Measurements from ENCODE around the gene PRDM16.

PRDM16 gene

DNA sequence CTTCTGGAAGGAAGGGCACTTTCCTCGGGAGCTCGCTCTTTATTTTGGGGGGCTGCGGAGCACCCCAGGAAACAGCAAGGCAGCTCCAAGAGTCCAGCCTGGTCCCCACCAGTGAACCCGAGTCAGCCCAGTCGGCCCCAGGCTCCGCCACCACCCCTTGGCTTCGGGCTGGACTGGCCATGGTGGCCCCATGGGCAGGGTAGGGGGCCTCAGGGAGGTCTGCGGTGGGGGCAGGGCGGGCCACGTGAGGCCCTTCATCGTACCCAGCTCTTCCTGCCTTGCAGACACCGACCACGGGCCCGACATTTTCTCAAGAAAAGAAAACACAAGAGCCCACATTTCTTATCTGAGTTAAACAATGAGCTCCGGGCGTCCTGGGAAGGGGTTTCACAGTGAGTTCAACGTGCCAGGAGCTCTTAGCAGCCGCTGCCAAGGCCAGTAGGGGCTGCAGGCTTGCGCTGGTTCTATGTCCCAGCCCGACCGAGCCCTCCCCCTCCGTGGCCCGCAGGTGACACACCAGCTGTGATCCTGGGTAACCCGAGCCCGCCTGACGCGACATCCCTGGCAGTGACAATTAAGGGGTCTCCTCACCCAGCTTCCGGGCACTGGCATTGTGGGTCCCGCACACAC, 66.2 kb downstream of the PRDM16 start:
- no peaks in the 10 kb centered on the region for H3K4me1 Mint-ChIP-seq
- peaks cover 17% of the 10 kb centered on the region for H3K27me3 Mint-ChIP-seq
- no peaks in the 10 kb centered on the region for H3K9me3 Mint-ChIP-seq
- no peaks in the 10 kb centered on the region for H3K36me3 Mint-ChIP-seq
- H3K4me3 Mint-ChIP-seq, result no peak overlapping the region
- ATAC-seq, result no peak
- no peak overlapping the region for H3K27ac Mint-ChIP-seq

DNA sequence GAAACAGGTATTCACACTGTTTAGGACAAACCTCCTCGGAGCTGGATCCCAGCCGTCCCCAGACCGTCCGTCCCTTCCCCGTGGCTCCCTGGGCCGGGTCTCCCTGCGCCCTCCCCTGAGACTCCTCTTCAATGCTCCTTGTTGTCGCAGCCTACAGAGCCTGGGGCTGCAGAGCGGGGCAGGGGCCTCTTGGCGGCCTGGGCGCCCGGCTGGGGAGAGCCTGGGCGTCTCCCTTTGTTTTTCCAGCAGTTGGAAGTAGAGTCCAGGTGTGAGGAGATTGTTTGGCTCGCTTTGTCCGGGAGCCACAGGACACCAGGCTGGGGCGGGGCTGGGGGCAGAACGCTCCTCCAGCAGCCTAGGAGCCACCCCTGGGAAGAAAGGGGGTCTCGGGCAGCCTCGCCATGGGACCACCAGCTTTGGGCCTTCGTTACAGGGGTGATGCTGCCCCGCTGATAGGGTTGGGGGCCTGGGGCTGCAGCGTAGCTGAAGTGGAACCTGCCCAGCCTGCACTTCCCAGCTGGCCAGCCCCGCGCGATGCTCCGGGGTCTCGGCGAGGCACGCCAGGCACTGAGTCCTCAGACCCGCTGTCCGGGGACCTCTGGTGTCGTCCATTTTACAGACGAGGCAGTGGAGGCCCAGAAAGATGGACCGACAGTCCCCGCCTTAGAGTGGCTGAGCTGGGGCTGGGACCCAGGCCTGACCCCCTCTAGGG, 66.9 kb downstream of the PRDM16 start:
- H3K9me3 Mint-ChIP-seq, result no peaks in the 10 kb centered on the region
- H3K36me3 Mint-ChIP-seq, result no peaks in the 10 kb centered on the region
- no peak overlapping the region for H3K27ac Mint-ChIP-seq
- no peaks in the 10 kb centered on the region for H3K4me1 Mint-ChIP-seq
- ATAC-seq, result no peak
- no peak overlapping the region for H3K4me3 Mint-ChIP-seq
- H3K27me3 Mint-ChIP-seq, result peaks cover 17% of the 10 kb centered on the region

DNA sequence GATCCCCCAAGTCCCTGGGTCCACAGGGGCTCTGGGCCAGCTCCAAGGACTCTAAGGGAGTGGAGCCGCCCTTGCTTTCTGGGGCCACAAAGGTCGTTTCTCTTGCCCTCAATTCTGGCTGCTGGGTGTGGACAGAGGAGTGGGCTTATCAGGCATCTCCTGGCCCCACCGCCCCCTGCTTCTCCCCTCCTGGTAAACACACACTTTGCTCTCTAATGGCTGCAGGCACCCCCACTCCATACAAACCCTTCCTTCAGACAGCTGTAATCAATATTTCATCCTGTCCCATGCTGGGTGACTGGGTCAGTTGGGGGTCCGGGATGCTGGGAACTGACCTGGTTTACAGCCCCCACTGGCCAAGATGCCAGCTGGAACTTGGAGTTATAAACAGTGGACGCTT, 67.5 kb downstream of the PRDM16 start:
- no peaks in the 10 kb centered on the region for H3K4me1 Mint-ChIP-seq
- H3K36me3 Mint-ChIP-seq, result no peaks in the 10 kb centered on the region
- H3K27me3 Mint-ChIP-seq, result peaks cover 17% of the 10 kb centered on the region
- no peak overlapping the region for H3K27ac Mint-ChIP-seq
- no peaks in the 10 kb centered on the region for H3K9me3 Mint-ChIP-seq
- no peak overlapping the region for H3K4me3 Mint-ChIP-seq
- no peak for ATAC-seq

DNA sequence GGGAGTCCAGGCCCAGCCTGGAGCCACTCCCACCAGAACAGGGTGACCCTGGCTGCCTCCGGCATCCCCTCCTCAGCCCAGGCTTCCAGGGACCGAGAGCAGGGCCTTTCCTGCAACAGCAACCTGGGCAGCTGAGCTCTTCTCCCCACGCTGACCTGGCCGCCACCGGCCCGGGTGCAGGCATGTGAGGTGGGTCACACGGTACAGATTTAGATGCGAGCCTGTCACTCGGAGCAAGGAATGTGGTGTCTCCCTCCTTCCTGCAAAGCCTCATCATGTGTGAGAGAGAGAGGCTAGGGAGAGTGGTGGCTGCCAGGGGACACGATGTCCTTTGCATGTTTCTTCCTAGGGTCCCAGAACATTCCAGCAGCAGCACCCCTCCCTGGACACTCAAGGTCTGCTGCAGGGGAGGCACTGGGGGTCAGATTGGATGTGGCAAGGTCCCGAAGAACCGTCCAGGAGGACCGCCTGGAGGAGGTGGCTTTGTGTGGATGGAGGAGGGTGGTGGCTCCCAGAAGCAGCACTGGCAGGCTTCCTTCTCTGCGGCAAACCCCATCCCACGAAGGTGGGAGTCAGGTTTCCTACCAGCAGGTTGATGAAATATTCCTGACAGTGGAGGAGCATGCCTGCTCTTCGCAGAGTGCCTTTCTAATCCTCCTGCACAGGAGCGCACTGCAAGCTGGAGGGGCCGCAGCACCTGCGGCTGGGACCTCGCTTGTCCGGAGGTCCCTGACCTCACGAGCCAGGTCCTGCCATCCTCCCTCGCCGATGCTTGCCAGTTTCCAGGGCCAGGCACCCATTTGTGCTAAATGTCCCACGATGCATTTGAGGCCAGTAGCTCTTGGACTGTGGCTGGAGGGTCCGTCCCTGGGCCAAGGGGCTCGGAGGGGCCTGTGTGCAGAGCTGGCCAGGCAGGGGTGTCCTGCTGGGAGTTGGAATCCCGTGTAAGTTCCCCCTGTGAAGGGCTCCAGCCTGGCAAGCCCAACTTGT, 68.4 kb downstream of the PRDM16 start:
- H3K9me3 Mint-ChIP-seq, result no peaks in the 10 kb centered on the region
- no peak overlapping the region for H3K4me3 Mint-ChIP-seq
- no peaks in the 10 kb centered on the region for H3K4me1 Mint-ChIP-seq
- ATAC-seq, result no peak
- H3K27ac Mint-ChIP-seq, result no peak overlapping the region
- H3K36me3 Mint-ChIP-seq, result no peaks in the 10 kb centered on the region
- H3K27me3 Mint-ChIP-seq, result peaks cover 17% of the 10 kb centered on the region

DNA sequence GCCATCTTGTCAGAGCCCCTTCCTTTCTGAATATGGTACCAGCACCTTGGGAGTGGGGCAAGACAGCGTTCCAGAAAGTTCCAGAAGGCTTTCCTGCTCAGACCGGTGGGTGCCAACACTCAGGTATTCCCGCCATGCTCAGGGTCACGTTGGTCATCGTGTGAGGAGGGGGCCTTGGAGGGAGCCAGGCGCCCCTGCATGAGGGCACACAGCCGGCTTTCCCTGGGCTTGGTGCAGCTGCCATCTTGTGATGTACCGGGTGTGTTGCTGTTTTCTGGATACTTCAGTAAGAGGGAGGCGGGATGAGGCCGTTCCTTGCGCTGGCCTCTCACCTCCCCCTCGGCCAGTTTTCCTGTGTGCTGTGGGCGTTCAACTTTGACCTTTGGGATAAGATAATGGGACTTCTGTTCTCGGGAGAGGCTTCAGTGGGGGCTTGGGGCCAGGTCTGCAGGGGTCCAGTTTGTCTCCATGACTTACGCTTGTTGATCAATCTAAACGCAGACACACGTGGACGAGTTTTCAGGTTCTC, 69.7 kb downstream of the PRDM16 start:
- Mint-ChIP-seq H3K9me3 (no peaks in the 10 kb centered on the region), H3K4me1 (no peaks in the 10 kb centered on the region), H3K36me3 (no peaks in the 10 kb centered on the region), H3K4me3 (no peak overlapping the region), H3K27me3 (peaks cover 22% of the 10 kb centered on the region), H3K27ac (no peak overlapping the region)
- ATAC-seq, result no peak

DNA sequence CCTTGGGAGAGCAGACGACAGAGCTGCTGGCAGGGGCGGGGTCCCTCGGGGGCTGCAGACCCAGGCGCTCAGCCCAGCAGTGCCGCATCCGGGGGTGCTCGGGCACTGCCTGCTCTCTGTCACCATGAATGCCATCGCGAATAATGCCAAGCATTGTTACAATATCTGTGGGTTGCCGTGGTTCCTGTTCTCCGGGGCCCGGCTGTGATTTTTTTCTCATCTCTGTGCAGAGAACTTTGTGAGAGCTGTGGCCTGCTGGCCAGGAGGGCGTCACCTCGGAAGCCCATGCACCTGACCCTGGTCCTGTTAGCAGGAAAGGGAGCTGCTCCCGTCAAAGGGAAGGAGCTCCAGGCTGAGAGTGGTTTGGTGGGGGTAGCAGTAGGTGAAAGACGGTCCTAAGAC, 70.4 kb downstream of the PRDM16 start:
- Mint-ChIP-seq H3K36me3 (no peaks in the 10 kb centered on the region), H3K4me3 (no peak overlapping the region), H3K27ac (no peak overlapping the region), H3K9me3 (no peaks in the 10 kb centered on the region), H3K4me1 (no peaks in the 10 kb centered on the region), H3K27me3 (peaks cover 17% of the 10 kb centered on the region)
- no peak for ATAC-seq

DNA sequence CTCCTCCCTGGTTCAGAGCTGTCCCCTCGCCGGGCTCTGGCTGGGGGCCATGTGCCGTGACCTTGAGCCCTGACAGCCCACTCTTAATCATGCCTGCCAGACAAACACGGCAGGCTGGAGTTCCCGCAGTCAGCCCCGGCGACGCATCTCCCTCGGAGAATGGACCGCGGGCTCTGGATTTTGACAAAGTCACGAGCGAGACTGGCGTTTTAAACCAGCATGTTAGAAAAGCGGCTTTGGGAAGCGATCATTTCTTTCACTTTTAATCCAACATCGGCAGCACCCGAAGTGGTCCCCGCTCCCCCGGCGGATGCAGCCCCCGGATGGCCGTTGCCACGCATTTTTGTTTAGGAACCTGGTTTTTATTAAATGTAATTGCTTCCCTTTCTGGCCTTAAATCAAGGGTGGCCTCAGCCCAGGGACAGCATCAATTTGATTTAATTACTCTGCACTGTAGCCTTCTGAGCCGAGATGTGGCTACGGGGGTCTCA, 70.9 kb downstream of the PRDM16 start:
- Mint-ChIP-seq H3K27ac (no peak overlapping the region), H3K4me1 (no peaks in the 10 kb centered on the region), H3K36me3 (no peaks in the 10 kb centered on the region), H3K27me3 (peaks cover 17% of the 10 kb centered on the region), H3K4me3 (no peak overlapping the region), H3K9me3 (no peaks in the 10 kb centered on the region)
- ATAC-seq, result no peak

DNA sequence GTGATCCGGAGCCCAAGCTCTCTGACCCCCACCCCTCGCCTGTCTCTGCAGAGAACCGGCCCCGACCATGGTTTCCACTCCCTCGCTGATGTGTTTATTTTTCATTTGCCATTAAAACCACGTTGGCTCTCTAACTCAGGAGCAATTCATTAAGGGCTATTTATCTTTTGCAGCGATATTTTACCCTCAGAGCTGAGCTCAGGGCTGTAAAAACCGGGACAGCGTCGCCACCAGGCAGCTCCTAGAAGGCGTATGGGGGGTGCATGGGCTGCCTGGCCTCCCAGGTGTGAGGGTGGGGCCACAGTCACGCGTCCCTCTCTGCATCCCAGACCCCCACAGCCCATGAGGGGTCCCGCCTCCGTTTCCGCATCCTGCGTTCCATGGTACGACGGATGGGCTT, 71.4 kb downstream of the PRDM16 start:
- Mint-ChIP-seq H3K27me3 (peaks cover 17% of the 10 kb centered on the region), H3K4me3 (no peak overlapping the region), H3K27ac (no peak overlapping the region), H3K9me3 (no peaks in the 10 kb centered on the region), H3K4me1 (no peaks in the 10 kb centered on the region), H3K36me3 (no peaks in the 10 kb centered on the region)
- no peak for ATAC-seq

DNA sequence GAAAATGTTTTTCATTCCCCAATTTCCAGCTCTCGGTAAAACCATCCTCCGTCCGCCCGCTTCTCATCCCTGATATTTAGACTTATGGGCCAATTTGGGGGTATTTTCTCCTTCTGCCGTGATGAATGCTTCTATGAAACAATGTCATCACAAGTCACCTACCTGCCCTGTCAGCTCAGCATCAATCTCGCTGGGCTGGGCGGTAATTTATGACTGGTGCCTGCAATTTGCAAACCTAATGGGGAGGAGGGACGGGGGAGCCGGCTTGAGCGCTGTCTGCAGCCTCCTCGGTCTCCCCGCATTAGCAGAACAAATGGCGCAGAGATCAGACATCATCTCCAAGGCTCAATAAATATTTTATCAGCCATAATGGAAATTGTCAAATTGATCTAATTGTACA, 72.1 kb downstream of the PRDM16 start:
- Mint-ChIP-seq H3K9me3 (no peaks in the 10 kb centered on the region), H3K4me3 (no peak overlapping the region)

DNA sequence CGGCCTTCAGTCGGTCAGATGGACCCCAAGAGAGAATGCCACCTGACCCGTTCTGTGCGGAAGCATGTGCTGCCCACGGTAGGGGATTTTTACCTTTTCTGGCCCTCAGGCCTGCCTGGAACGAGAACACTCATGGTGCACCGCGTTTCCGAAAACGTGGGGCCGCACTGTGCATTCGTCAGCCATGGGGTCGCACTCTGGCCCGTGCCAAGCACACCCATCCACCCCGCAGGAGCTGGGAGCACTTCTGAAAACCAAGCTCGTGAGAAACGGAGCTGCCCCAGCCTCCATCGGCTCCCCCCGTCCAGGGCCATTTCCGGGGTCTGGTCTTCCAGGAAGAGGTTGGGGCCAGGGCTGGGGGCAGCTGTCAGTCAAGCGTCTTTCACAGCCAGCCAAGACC, 72.8 kb downstream of the PRDM16 start:
- no peaks in the 10 kb centered on the region for H3K4me1 Mint-ChIP-seq
- peaks cover 7% of the 10 kb centered on the region for H3K9me3 Mint-ChIP-seq
- no peak overlapping the region for H3K27ac Mint-ChIP-seq
- H3K4me3 Mint-ChIP-seq, result no peak overlapping the region
- peaks cover 12% of the 10 kb centered on the region for H3K27me3 Mint-ChIP-seq
- ATAC-seq, result no peak
- no peaks in the 10 kb centered on the region for H3K36me3 Mint-ChIP-seq

More for the DNA sequence above, 72.1 kb downstream of the PRDM16 start:
- no peak for ATAC-seq
- Mint-ChIP-seq H3K27me3 (peaks cover 17% of the 10 kb centered on the region), H3K4me1 (no peaks in the 10 kb centered on the region), H3K36me3 (no peaks in the 10 kb centered on the region), H3K27ac (no peak overlapping the region)

DNA sequence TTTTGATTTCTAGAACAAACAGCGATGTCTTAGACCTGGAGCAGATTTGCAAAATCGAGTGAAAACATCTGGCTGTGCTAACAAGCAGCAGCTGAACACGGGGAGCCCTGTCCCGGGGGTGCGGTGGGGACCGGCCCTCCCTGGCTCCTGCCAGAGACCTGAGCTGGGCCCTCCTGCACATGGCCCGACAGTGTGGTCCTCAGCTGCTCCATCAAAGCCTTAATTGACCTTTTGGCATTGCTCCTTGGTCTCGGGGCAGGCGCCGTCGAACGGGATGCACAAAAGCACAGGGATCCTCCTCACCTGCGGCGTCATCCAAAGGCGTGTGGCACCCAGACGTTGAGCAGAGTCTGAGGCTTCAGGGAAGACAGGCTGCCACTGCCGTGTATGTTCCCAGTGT, 73.2 kb downstream of the PRDM16 start:
- no peak overlapping the region for H3K27ac Mint-ChIP-seq
- no peak for ATAC-seq

DNA sequence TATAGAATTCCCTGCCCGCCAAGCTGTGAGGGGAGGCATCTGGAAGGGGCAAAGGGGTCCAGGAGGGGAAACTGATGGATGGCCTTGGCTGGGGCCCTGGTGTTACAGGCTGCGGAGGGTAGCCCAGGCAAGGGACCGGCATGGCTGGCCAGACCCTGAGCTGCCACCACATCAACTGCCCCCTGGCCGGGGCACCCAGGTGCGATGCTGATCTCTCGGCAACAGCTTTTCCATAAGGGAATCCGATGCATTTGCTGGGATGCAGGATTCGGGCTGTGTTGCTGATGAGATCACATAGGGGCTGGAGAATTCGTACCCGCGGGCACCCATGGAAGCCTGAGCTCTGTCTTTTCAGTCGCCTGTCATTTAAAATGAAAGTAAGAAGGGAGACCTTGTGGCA, 73.7 kb downstream of the PRDM16 start:
- Mint-ChIP-seq H3K27ac (no peak overlapping the region), H3K4me3 (no peak overlapping the region), H3K36me3 (no peaks in the 10 kb centered on the region), H3K9me3 (peaks cover 9% of the 10 kb centered on the region), H3K4me1 (no peaks in the 10 kb centered on the region), H3K27me3 (peaks cover 9% of the 10 kb centered on the region)
- no peak for ATAC-seq

More for the DNA sequence above, 73.2 kb downstream of the PRDM16 start:
- no peaks in the 10 kb centered on the region for H3K4me1 Mint-ChIP-seq
- peaks cover 9% of the 10 kb centered on the region for H3K9me3 Mint-ChIP-seq
- H3K4me3 Mint-ChIP-seq, result no peak overlapping the region
- H3K27me3 Mint-ChIP-seq, result peaks cover 9% of the 10 kb centered on the region
- no peaks in the 10 kb centered on the region for H3K36me3 Mint-ChIP-seq

DNA sequence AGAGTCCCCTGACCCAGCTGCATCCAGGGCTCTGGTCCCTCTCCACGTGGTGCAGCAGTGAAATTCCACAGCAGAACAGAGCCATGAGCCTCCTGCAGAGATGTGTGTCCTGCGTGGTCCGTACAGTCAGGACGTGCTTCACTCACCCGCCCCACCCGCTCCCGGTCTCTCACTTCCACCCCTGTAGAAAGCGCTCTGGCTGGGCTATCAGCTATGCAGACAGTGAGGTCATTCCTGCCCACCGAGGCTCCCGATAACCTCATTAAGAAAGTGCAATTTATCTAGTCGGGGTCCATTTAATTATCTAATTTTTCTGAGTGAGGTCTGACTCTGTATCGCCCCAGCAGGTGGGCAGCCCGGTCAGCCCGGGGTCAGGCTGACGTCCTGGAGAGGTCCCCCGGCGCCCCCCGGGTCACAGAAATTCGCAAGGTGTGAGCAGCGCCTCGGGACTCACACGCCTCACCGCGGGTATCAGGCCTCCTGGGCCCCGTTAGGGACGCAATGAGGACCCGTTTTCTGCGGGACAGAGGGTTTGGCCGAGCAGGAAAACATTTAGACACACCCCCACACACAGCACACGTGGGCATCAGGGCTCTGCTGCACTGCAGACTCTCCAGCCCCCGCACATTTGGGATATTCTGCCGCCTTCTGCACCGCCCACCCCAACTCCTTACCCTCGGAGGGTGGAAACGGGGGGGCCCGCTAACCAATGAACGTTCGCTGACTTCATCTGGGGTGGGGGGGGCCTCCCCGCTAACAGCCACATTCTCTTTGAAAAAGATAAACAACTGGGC, 76.7 kb downstream of the PRDM16 start:
- H3K27me3 Mint-ChIP-seq, result peaks cover 18% of the 10 kb centered on the region

DNA sequence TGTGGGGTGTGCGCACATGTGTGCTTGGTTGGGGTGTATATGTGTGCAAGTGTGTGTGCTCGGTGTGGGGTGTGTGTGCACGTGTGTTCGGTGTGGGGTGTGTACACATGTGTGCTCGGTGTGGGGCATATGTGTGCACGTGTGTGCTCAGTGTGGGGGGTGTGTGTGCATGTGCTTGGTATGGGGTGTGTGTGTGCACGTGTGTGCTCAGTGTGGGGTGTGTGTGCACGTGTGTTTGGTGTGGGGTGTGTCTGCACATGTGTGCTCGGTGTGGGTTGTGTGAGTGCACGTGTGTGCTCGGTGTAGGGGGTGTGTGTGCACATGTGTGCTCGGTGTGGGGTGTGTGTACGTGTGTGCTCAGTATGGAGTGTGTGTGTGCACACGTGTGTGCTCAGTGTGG, 77.5 kb downstream of the PRDM16 start:
- no peak overlapping the region for H3K4me3 Mint-ChIP-seq
- H3K27ac Mint-ChIP-seq, result no peak overlapping the region
- no peaks in the 10 kb centered on the region for H3K4me1 Mint-ChIP-seq
- ATAC-seq, result no peak
- H3K9me3 Mint-ChIP-seq, result peaks cover 9% of the 10 kb centered on the region
- H3K36me3 Mint-ChIP-seq, result no peaks in the 10 kb centered on the region
- peaks cover 23% of the 10 kb centered on the region for H3K27me3 Mint-ChIP-seq

More for the DNA sequence above, 76.7 kb downstream of the PRDM16 start:
- H3K4me3 Mint-ChIP-seq, result no peak overlapping the region
- no peaks in the 10 kb centered on the region for H3K36me3 Mint-ChIP-seq
- no peaks in the 10 kb centered on the region for H3K4me1 Mint-ChIP-seq
- H3K9me3 Mint-ChIP-seq, result peaks cover 9% of the 10 kb centered on the region
- no peak for ATAC-seq
- no peak overlapping the region for H3K27ac Mint-ChIP-seq

All from stimulated activated memory B cell treated with anti-CD40 and anti-IgM and Interleukin-4, amounts not matched to agents 10 μg/mL and 1 μg/mL and 100 μg/mL, for 72 hours (primary cell).